IgD-negative memory B cell (primary cell): ENCODE results near the gene SHQ1. TPM values are rescaled to one million over a fixed set of nuclear protein-coding genes. Genes with fewer than 3 reads are reported as not detected.

Experiments
- H3K27ac Mint-ChIP-seq, 3 donors: one replicate each; pipeline ENCODE4 v1.8.0; 2020 to 2022; ENCODE audit warnings: mild to moderate bottlenecking in 3 of 3, mixed read lengths in 3 of 3, moderate library complexity in 1 of 3
- H3K27me3 Mint-ChIP-seq: one replicate; pipeline ENCODE4 v1.8.0; 2021; ENCODE audit warnings: mixed read lengths
- H3K36me3 Mint-ChIP-seq: one replicate; pipeline ENCODE4 v1.8.0; 2020; ENCODE audit warnings: mild to moderate bottlenecking, mixed read lengths
- H3K4me1 Mint-ChIP-seq, 3 donors: one replicate each; pipeline ENCODE4 v1.8.0; 2020 to 2022; ENCODE audit warnings: mixed read lengths in 3 of 3, mild to moderate bottlenecking in 1 of 3
- H3K4me3 Mint-ChIP-seq, 4 donors: one replicate each; pipeline ENCODE4 v1.8.0; 2020 to 2022; ENCODE audit warnings: mild to moderate bottlenecking in 4 of 4, mixed read lengths in 4 of 4, moderate library complexity in 3 of 4
- H3K9me3 Mint-ChIP-seq, 3 donors: one replicate each; pipeline ENCODE4 v1.8.0; 2020 to 2021; ENCODE audit warnings: mixed read lengths in 3 of 3, mild to moderate bottlenecking in 1 of 3
- polyA plus RNA-seq: library from polyadenylated mRNA; unstranded; fragments of 300-500 nt; fragmentation: Illumina TruSeq; gene quantifications from one replicate; pipeline ENCODE4 v1.2.3, GENCODE V29; 2021

SHQ1 gene
- polyA plus RNA-seq, 1 donor from 2014 or later, result 12.9 TPM

DNA sequence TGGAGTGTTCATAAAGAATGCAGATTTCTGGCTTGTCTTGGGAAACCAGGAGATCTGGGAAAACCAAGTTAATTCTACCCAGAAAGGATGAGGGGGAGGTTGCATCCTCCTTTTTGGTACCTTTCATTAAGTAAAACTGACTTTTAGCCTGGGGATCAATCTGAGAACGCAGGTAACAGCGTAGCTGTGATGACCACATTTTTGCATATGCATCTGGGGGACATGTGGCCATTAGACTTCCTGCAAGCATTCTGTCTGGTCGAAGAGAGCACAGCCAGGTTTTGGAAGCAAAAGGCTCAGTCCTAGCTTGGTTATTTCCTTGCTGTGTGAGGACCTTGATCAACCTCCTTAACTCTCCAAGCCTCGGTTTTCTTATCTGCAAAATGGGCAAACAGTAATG is 145.2 kb downstream of the SHQ1 start:
- Mint-ChIP-seq H3K9me3 (no peaks in the 10 kb centered on the region), H3K36me3 (peaks cover 2% of the 10 kb centered on the region), H3K4me3 (no peak overlapping the region), H3K4me1 (peaks cover 0 to 5% (median 5%) of the 10 kb centered on the region in 3 donors), H3K27ac (no peak overlapping the region), H3K27me3 (peaks cover 4% of the 10 kb centered on the region)

DNA sequence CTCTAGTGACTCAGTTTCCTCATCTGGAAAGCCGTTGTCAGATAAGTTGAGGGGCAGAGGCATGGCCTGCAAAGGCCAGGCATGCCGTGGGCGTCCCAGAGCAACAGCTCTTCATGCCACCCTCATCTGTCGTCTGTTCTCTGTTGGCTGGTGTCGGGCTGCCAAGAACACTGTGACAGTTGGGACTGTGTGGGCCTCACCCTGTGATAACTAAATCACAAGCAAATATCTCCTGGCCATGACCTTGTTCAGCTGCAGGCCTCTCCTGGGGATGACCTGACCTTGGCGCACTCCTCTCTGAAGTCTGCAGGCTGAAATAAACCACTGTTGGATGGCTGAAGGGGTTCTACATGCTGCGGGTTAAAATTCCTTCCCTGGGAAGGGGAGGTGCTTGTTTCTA is 145.9 kb downstream of the SHQ1 start:
- Mint-ChIP-seq H3K4me3 (no peak overlapping the region), H3K9me3 (no peaks in the 10 kb centered on the region), H3K36me3 (peaks cover 2% of the 10 kb centered on the region), H3K27ac (no peak overlapping the region), H3K4me1 (peaks cover 0 to 5% (median 5%) of the 10 kb centered on the region in 3 donors), H3K27me3 (peaks cover 4% of the 10 kb centered on the region)

DNA sequence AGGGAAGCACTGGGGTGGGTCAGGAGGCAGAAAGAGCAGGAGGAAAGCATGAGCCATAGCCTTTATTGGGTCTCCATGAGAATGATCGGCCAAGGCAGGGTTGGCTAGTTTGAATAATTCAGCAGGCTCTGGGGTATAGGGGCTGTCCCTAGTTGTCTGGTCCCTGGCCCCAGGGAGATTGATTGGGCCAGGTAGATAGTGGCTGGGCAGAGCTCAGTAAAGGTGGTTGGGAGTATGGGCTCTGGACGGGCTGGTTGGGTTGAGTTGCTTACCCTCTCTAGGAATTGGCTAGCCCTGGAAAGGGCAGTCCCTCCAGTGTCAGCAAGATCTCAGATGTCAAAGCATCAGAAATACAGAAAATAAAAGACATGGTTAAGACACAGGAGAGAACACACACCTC is 148.1 kb downstream of the SHQ1 start:
- H3K36me3 Mint-ChIP-seq, result no peaks in the 10 kb centered on the region
- no peaks in the 10 kb centered on the region for H3K9me3 Mint-ChIP-seq
- no peak overlapping the region for H3K4me3 Mint-ChIP-seq
- no peak overlapping the region for H3K27ac Mint-ChIP-seq
- H3K27me3 Mint-ChIP-seq, result peaks cover 7% of the 10 kb centered on the region
- H3K4me1 Mint-ChIP-seq, result peaks cover 0 to 5% (median 5%) of the 10 kb centered on the region in 3 donors

DNA sequence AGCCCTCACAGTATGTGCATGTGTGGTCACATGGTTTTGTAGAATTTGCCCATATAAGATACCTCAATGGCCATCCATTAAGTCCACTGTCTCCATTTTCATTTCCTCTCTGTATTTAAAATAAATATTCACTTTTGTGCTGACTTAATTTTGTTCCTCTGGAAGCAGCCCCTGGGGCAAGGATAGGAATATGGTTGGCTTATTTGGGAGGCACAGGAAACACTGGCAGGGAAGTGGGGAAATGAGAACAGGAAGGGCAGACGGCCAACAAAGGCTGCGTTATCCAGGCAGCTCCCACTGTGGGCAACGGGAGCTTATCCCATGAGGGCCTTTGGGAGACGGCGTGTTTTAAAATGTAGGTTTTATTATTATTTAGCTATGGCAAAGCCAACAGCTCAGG is 148.6 kb downstream of the SHQ1 start:
- no peak overlapping the region for H3K27ac Mint-ChIP-seq
- no peaks in the 10 kb centered on the region for H3K9me3 Mint-ChIP-seq
- H3K4me3 Mint-ChIP-seq, result no peak overlapping the region
- H3K27me3 Mint-ChIP-seq, result peaks cover 7% of the 10 kb centered on the region
- peaks cover 0 to 5% (median 5%) of the 10 kb centered on the region in 3 donors for H3K4me1 Mint-ChIP-seq
- no peaks in the 10 kb centered on the region for H3K36me3 Mint-ChIP-seq

Other genes with a start within 250 kb of the SHQ1 start
- not detected for gene GXYLT2, start 39.6 kb upstream of the SHQ1 start, polyA plus RNA-seq
- 37.6 TPM for gene PPP4R2, start 148.4 kb upstream of the SHQ1 start, polyA plus RNA-seq
- gene EBLN2, start 213.2 kb upstream of the SHQ1 start, polyA plus RNA-seq, result 0.80 TPM